Activated T-cell treated with anti-CD3 and anti-CD28 coated beads for 1 hour (primary cell): ENCODE data around the gene C6orf136.

Experiments
- DNase-seq: peaks from one replicate; pipeline ENCODE4 v3.0.0-alpha.2; 2020; ENCODE audit warnings: low read depth

The C6orf136 gene

DNA sequence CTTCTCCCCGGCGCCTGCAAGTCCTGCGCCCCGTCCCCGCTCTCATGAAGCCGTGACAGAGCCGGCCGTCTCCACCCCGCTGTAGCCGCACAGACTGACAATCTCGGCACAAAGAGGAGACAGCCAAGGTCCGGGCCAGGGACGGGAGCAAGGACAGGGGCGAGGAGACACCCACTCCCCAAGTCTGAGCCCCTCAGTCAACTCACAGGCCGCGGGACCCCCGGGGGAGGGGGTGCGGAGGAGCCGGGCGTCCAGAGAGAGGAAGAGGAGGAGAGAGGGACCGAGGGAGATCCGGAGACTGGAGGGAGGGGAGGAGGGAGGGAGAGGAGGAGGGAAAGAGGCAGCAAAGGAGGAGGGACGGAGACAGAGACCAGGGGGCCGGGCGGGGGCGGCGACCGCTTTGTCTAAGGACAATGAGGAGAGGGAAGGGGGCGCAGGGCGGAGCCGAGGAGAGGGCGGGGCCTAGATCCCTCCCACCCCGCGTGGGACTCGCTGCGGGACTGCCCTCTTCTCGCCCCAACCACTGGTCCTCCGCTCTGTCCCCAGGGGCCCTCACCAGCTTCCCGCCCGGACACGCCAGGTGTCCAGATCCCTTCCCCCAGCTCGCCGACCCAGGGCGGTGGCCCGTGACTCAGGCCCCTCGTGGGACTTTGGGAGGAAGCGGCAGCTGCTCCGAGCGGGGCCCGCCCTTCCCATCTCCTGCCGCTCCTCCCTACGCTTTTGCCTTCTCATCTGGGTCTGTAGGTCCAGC is 40.1 kb downstream of the C6orf136 start:
- peak; percentile 56 for DNase-seq

DNA sequence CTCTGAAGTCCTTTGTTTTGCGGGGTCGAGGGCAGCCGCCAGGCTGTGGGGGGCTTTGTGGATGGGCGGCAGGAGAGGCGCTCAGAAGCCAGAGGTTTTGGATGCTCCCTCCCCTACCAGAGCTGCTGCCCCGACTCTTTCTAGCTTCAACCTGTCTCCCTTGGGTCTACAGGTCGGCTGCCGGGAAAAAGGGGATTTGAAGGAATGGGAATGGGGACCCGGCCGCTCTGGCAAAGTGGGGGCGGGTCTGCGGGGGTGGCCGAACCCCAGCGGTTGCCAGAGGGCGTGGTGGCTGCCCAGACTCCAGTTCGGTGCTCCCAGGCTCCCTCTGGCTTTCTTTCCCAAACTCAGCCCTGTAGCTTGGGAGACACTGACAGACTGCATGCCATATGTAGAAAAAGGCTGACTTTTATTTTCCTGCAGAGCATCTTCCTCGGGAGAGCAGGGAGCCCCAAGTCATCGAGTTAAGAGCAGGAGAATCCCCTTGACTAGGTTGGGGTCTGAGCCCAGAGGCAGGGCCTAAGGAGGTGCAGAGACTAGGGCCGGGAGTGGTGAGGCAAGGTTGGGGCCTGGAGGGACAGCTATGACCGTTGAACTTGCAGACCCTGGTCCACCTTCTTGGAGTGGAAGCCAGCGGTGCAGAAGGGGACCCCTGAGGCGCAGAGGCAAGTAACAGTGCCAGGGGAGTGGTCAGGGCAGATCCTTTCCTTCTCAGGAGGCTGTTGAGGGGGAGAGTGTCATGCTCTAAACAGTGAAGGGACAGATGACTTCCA is 40.9 kb downstream of the C6orf136 start:
- DNase-seq, result no peak

DNA sequence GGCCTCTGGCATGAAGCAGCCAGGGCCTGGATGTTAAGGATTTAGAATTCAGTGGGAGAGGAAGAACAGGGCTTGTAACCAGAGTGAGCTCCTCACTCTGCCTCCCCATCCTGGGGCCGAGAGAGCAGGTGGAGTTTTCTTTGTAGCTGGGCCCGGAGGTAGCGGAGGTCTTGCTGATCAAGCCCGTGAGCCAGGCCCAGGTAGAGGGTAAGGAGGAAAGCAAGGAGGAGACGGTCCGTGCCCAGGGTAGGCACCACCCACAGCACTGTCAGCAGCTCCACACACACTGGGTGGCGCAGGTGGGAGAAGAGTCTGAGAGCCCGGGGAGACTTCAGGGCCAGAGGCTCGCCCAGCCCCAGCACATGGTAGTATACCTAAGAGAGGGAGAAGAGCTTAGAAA is 41.6 kb downstream of the C6orf136 start:
- DNase-seq, result no peak

DNA sequence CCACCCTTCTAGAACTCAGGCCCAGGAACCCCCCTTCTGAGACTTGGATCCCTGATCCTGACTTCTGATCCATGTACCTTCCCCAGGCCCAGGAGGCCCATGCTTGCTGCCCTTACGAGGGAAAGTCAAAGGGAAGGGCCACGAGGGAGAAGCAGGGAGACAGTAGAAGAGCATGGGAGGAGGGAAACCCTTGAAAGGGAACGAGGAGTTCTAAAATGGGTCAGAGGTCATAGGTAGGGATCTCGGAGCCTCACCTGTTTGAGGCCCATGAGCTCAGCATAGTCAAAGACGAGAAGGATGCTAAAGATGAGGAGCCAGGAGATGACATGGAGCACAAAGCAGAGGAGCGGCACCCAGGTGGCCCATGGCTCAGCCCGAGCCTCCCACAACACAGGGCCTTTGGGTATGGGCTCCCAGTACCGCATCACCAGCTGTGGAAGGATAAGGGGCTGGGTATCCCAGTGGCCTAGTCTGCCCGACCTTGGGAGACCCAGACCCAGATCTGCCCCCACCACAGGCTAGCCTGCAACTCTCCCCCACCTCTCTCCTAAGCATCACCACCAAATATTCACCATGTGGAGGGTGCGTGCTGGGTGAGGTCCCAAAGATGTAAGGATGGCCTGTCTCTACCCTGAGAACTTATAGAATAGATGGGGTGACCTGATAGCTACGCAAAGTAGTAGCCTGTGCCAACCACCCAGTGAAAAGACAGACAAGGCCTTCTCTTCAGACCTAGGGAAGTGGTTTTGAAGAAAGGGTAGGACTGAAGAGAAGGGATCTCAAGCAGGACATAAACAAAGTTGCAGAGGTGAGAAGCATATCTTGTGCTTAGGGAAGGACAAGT is 42.3 kb downstream of the C6orf136 start:
- no peak for DNase-seq

DNA sequence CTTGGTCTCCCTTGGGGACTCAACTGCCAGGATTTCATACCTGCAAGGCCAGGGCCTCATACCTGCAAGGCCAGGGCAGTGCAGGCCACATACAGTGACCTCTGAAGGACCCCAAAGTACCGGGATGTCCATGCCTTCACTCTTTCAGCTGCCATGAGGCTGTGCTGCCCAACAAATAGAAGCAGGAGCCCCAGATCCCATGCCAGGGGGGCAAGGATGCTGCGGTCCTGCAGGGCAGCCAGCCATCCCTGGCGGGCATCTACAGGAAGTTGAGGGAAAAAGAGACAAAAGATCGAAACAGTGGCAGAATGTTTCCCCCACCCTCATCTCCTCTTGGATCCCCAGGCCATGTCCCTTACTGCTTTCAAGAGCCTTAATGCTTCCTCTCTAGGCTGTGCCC is 43.1 kb downstream of the C6orf136 start:
- DNase-seq, result no peak

DNA sequence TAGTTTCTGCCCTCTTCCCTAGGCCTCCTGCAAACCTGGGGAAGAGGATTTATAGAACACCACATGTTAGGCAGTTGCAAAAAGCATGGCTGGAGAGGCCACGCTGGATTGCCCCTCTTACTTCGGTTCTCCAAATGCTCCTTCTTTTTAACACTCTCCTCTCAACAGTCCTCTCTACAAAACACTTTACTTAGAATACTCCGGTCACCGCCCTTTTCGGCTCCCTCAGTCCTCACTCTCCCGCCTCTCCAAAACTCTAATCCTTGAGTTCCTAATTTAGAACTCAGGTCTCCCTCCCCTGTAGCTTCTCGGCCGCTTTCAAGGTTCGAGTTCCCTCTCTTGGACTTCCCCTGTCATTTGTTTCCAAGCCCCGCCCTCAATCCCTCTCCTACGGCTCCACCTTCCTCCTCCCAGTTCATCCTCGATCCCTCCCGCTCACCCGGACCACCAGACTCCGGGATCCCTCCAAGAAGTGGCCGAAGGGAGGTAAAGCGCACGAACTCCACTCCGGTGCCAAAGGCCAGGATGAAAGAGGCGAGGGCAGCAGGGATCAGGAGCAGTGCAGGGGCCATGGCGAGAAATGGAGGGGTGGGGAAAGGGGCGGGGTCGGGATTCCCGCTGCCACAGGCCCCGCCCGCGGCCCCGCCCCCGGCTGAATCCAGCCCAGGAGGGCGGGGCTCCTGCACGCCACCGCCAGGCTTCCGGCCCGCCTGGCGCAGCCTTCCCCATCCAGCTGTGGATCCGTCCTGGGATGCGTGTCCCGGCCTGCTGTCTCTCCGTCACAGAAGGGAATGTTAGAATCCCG is 43.7 kb downstream of the C6orf136 start, which contains the start of gene NRM:
Gene NRM (minus strand): TSS at position 582 of the 805 bp plus-strand sequence. CDS start 10 bp downstream, at position 572.
- peak; percentile 71 for DNase-seq

DNA sequence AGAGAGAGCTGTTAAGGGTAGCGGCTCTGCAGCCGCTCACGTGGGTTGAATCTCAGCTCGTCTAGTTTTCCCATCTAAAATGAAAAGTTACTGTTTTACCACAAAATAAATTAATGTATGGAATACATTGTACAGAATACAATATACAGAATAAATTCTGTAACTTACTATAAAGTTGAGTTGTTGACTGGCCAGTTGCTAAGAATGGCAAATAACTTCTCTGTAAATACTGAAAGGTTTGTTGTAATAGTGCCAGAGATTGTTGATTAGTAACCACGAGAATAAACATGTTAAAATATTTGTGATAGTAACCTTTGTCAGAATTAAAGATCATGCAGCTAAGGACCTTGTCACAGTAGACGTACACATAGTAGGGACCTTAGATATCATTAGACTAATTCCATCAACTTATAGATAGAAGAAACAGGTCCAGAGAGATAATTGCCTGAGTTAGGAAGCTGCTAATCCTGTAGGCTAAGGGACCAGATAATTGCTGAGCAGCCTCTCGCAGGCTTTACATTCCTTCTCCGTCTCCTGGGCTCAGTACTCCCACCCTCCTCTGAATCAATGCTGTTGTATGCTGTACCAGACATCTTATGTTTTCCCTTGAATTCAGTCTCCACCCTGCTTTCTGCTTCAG is 44.4 kb downstream of the C6orf136 start:
- DNase-seq, result no peak

DNA sequence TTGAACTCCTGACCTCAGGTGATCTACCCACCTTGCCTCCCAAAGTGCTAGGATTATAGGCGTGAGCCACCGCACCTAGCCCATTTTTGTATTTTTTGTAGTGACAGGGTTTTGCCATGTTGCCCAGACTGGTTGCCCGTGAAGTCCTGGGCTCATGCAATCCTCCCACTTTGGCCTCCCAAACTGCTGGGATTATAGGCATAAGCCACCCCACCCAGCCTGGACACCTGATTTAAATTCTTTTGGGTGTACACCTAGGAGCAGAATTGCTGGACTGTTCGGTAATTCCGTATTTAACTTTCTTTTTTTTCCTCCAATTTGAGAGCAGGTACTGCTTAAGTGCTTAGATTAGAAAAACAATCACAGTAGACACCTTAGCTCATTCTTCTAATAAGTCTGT is 49.5 kb downstream of the C6orf136 start:
- no peak for DNase-seq

DNA sequence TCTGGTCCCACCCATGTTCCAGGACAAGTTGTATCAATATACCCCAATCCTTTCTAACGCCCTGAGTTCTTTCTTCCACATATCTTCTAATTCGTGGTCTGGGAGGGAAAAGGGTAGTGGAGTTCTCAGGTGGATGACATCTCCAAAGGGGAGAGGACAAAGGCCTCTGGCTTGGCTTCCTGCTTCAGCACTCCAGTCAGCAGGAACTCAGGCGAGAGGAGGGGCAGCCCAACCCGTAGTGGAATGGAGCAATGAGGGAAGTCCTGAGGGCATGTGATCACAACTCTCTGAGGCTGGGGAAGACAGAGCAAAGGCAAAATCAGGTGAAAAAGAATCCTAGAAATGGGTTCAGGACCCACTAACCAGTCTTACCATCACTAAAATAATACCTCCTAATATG is 53.4 kb downstream of the C6orf136 start:
- DNase-seq, result no peak
